WTC11 (cell line): ENCODE data around the gene FAM161B.

ENCODE experiments used
- NR2C2 ChIP-seq: sonication (generic); formaldehyde crosslinking; IDR thresholded peaks from 2 replicates; pipeline ENCODE4 v1.8.0; 2022; ENCODE audit warnings: mild to moderate bottlenecking, missing genetic modification reagents
- TF ChIP-seq, protein P1 (sequence below): fragments of 200-600 bp; IDR thresholded peaks from 2 replicates; pipeline ENCODE4 v1.8.0; 2022; ENCODE audit warnings: antibody characterized with exemption

DNA sequence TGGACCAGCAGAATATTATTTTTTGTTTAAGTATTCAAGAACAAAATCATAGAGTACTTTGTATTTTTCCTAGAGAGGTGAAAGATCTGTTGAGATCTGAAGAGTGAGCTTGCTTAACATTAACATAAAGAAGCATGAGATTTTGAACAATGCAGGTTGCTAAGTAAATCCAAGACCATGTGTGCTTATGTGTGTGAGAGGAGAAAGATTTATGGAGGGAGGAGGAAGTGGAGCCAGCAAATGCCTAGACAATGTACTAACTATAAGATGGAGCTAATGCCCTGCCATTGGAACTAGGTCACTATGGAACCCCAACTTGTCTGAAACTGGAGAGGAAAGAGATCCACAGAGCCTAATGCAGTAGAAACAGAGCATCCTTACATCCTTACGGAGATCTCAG, 13.3 kb downstream of the FAM161B start:
- TF ChIP-seq, protein P1, sequence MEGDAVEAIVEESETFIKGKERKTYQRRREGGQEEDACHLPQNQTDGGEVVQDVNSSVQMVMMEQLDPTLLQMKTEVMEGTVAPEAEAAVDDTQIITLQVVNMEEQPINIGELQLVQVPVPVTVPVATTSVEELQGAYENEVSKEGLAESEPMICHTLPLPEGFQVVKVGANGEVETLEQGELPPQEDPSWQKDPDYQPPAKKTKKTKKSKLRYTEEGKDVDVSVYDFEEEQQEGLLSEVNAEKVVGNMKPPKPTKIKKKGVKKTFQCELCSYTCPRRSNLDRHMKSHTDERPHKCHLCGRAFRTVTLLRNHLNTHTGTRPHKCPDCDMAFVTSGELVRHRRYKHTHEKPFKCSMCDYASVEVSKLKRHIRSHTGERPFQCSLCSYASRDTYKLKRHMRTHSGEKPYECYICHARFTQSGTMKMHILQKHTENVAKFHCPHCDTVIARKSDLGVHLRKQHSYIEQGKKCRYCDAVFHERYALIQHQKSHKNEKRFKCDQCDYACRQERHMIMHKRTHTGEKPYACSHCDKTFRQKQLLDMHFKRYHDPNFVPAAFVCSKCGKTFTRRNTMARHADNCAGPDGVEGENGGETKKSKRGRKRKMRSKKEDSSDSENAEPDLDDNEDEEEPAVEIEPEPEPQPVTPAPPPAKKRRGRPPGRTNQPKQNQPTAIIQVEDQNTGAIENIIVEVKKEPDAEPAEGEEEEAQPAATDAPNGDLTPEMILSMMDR = no peak
- no peak for TF ChIP-seq NR2C2 (CRISPR knock-in tag)
